PC-9 (cell line): Measurements from ENCODE around the gene CEP192.

ENCODE experiments used
- CTCF ChIP-seq: fragments of 200-600 bp; sonication (generic); conservative IDR thresholded peaks from 2 replicates; pipeline ENCODE4 v1.6.1; 2017; ENCODE audit warnings: mixed run types, antibody characterized with exemption, mild to moderate bottlenecking, moderate library complexity
- EZH2 ChIP-seq: fragments of 200-600 bp; sonication (generic); IDR thresholded peaks from 2 replicates; pipeline ENCODE4 v1.8.0; 2017; ENCODE audit warnings: antibody characterized with exemption, low read depth

- no peak; the same call in 1 of the 2 replicates for TF ChIP-seq CTCF
- TF ChIP-seq EZH2 = no peak
Observed at GRCh38 chr18:12946549-12947284, 44.4 kb upstream of the CEP192 start.
